Esophagus squamous epithelium (tissue), 4 donors: ENCODE measurements around the gene EPHA6.

Experiments
- CTCF ChIP-seq, 6 experiments: fragments of 450-650 bp in 4 of 6; fragments of 200-600 bp in 2 of 6; sonication (generic) in 2 of 6; IDR thresholded peaks; one replicate each; pipeline ENCODE4 v1.5.1; 2016 to 2019; ENCODE audit warnings: antibody characterized with exemption in 6 of 6, mild to moderate bottlenecking in 4 of 6, moderate library complexity in 4 of 6
- POLR2A ChIP-seq, 4 donors: fragments of 450-650 bp; IDR thresholded peaks; one replicate each; pipeline ENCODE4 v1.6.1; 2017; ENCODE audit warnings: antibody characterized with exemption in 4 of 4, mild to moderate bottlenecking in 4 of 4, moderate library complexity in 3 of 4

GRCh38 chr3:96860882-96861281, 46.5 kb downstream of the EPHA6 start:
- TF ChIP-seq CTCF (IDR thresholded peaks at IDR 0.05) (no peak), POLR2A (IDR thresholded peaks at IDR 0.05) (no peak)
